ENCODE measurements around the gene PPM1H.
"Not testable (repeated sequence)": the region's sequence is repeated elsewhere in the genome, so short reads cannot be mapped to it uniquely, and the experiment has no call there.

The PPM1H gene

DNA sequence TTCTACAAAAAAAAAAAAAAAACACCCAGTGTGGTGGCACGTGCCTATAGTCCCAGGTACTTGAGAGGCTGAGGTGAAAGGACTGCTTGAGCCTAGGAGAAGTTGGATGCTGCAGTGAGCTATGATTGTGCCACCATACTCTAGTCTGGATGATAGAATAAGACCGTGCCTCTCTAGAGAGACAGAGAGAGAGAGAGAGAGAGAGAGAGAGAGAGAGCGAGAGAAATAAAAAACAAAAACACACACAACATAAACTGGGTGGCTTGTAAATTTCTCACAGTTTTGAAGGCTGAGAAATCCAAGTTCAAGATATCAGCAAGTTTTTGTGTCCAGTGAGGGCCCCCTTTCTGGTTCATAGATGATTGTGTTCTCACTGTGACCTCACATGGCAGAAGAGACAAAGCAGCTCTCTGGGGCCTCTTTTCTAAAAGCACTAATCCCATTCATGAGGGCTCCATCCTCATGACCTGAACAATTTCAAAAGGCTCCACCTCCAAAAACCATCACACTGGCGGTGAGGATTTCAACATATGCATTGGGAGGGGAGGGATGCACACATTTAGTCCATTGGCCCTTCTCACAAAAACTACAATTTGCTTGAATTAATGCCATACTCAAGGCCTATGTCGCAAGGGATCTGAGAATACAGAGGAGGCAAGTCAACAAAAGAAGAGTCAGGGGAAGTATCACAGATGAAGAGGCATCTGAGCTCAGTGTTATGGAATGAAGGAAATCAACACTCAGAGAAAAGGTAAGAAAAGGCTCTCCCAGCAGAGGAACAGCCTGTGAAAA, 94.9 kb downstream of the PPM1H start:
- no peak for DNase-seq (ENCODE audit: low read depth in 2 of 2)

DNA sequence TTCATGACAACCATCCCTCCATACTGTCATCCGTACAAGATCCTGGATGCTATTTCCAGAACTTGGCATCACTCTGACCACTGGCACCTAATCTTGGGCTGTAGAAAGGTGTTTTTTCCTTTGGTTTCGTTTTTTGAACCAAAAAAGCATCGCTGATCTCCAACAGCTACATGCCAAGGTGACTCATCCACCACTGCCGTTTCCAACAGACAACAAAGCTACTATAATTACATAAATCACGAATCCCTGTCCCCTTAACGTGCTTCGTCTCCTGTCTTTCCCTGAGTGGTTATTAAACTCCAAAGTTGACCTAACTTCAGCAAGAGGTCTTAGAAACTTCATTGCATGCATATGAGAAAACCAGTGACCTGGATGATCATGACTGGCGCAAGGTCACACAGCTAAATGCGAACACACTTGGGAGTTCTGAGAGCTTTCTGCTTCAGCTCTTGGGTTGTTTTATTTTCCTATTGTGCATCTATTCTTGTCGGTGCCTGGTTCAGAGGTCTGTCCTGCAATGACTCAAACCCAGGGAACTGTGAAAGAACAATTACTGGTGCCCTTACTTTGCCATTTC, 99.9 kb downstream of the PPM1H start:
- no peak for DNase-seq (ENCODE audit: low read depth in 2 of 2)

DNA sequence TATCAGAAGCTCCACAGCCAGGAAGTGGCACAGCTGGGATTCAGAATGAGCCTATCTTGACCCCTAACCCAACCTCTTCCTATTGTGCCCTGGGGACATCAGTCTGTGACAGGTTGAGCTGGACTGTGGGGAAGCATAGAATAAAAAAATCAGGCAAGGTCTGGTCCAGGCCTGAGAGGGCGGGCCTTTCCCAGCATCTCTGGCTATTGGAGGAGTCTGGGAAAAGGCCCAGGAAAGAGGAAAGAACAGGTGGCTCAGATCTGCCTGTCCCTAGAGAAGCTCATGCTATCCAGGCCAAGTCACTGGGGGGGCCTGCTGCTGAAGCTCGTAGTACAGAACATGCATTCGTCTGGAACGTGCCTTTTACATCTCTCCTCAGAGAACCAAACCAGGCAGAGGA, 100.5 kb downstream of the PPM1H start:
- no peak for DNase-seq (ENCODE audit: low read depth in 2 of 2)

DNA sequence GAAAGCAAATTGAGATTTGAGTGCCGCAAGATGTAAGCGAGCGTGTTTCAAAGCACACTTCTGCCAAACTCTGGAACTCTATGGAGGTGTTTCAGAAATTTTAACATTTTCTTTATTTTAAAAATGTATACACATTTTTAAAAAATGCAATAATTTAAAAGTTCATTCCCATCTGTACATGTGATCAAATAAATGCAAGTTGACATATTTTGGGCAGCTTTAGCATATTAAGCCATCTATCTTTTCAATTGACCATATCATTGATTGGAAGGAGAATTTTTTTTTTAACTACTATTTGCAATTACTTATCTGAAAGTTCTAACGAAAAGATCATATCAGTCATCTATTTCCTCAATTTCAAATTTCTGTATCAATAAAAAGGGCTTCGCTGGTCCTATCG, 101.3 kb downstream of the PPM1H start:
- no peak for DNase-seq (ENCODE audit: low read depth in 2 of 2)

DNA sequence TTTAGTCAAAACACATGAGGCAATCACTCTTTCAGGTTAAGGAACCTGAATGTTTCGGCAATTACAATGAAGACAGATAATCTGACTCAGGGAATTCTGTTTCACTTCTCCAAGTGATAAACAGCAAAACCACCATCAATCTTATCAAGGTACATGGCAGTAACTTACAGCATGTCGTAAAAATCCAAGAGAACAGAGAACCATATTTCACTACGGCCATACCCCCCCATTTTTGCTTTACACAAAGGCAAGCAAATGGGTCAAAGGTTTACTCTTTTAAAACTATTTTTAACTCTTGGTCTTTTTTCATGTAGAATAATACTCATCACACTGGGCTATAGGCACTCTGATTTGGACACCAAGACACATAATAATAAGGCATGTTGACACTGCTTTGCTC, 102.4 kb downstream of the PPM1H start:
- DNase-seq (ENCODE audit: low read depth in 2 of 2), result no peak

DNA sequence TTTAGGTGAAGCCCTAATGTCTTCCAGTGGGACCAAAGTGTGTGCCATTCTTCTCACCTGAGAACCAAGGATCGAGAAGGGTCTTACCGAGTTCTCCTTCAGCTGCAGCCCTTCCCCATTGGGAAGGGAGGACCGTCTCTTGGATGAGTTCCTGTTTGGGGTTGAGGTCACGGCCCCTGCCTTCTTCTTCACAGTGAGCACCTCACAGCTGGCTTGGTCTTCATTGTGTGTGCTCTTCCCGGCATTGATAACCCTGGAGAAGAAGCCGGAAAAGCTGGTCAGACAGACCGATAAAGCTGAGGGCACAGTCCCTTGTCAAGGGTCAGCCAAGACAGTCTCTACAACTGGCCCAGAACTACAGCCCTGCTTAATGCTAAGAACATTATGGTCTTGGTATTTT, 102.9 kb downstream of the PPM1H start:
- DNase-seq (ENCODE audit: low read depth in 2 of 2), result no peak

DNA sequence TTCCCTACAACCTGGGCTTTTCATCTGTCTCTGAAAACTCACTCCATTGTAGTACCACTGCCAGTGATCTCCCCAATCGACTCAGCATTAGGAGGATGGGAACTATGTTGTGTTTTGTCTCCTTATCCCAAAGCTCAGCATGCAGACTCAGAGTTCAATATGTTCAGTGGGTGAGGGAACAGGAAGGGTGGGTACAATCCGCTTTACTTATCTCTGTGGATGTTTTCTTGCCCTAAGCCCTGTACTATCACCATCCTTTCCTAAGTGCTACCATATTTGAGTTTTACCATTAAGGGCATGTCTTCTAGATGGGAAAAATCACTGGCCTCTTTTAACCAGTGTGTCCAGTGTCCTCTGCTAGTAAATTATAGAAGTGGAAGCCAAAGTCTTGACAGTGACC, 107.1 kb downstream of the PPM1H start:
- no peak for DNase-seq (ENCODE audit: low read depth in 2 of 2)

DNA sequence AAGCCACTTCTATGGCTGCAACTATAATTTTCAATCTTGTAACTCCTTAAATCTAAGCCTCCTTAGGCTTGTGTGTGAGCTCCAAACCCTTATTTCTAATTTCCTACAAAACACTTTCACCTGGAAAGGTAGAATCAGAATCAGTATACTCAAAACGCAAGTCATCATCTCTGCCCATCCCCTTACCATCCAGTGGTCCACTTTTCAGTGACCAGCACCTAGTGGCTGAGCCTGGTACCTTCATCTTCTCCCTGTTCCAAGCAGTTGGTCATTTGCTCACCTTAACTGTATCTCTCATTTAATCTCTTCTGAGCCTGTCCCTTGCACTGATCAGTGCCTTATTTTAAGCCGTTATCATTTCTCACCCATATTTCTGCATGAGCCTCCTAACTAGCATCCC, 107.9 kb downstream of the PPM1H start:
- DNase-seq (ENCODE audit: low read depth in 2 of 2), result no peak

DNA sequence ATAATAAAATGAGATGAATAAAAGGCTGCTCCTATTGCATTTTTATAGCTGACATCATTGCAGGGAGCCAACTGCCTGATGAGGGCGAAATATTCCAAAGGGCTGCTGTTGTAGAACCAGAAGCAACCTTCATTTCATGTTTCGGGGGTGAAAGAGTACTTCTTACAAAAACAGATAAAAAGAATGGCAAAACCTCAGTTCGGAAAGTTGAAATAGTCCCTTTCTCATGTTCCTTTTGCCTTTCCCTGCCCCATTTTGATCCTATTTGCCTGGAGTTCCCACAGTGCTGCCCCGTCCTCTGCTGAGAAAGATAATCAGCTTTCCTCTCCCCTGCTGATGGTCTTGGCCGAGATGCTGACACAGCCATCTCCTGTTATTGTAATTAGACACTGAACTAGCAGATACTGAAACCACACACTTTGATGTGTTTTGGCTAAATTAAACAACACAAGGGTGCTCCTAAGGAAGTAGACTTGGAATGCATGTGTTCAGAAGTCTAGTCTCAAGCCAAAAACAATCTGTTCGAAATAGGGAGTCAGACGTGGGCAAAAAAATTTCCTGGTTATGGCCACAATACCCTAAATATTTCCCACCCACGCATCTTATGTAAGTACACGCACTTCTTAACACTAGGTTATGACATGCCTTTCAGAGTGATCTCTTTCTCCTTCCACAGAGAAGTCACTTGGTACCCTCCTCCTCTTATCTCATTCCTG, 117.2 kb downstream of the PPM1H start:
- DNase-seq (ENCODE audit: low read depth in 2 of 2), result no peak

DNA sequence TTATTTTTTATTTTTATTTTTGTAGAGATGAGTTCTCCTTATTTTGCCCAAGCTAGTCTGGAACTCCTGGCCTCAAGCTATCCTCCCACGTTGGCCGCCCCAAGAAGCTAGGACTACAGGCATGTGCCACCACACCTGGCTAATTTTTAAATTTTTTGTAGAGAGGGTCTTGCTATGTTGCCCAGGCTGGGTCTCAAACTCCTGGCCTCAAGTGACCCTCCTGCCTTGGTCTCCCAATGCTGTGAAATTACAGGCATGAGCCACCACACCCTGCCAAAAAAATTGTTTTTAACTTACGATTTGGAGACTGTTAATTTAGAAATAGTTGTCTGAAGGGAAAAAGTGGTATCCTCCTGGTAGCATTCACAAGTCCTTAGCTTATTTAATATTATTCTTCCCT, 120.7 kb downstream of the PPM1H start:
- no peak for DNase-seq (ENCODE audit: low read depth in 2 of 2)

DNA sequence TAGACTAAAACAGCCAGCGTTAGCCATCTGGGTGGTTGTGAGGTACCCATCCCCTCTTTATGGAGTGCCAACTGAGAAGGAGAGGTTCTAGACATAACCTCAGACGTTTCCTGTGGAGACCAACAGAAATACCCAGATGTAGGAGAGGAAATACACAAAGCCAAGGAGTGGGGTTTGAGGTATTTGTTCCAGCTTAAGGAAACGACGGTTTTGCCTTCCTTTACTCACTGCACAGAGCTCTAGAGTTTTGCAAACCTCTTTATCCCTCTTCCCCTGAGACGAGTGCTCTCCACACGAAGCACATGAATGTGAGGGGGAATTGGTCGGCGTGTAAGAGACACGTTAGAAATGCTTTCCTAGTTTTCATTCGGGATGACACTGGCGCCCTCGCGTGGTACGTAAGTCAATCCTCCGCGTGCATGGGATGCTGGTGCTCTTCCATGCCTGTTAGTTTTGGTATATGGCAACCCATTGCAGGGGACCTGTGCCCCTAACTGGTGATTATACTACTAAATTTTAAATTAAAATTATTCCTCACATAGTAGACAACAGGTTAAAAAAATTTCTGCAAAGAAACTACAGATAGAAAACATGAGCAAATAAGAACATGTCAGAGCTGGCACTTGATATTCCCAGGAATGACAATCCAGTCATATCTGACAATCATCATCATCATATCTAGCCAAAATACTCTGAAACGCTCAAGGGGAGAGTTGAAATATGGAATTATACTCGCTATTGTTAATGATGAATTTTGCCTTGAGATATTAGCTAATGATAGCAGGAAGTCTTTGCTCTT, 121.7 kb downstream of the PPM1H start:
- DNase-seq (ENCODE audit: low read depth in 2 of 2), result peak in 1 of 2 donors; percentile 5

DNA sequence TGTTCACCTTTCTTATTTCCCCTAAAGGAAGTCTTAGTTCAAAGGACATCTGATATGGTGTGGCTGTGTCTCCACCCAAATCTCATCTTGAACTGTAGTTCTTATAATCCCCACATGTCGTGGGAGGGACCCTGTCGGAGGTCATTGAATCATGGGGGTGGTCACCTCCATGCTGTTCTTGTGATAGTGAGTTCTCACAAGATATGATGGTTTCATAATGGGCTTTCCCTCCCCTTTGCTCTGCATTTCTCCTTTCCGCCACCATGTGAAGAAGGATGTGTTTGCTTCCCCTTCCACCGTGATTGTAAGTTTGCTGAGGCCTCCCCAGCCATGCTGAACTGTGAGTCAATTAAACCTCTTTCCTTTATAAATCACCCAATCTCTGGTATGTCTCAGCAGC, 123.5 kb downstream of the PPM1H start:
- DNase-seq (ENCODE audit: low read depth in 2 of 2), result not testable (repeated sequence)

DNA sequence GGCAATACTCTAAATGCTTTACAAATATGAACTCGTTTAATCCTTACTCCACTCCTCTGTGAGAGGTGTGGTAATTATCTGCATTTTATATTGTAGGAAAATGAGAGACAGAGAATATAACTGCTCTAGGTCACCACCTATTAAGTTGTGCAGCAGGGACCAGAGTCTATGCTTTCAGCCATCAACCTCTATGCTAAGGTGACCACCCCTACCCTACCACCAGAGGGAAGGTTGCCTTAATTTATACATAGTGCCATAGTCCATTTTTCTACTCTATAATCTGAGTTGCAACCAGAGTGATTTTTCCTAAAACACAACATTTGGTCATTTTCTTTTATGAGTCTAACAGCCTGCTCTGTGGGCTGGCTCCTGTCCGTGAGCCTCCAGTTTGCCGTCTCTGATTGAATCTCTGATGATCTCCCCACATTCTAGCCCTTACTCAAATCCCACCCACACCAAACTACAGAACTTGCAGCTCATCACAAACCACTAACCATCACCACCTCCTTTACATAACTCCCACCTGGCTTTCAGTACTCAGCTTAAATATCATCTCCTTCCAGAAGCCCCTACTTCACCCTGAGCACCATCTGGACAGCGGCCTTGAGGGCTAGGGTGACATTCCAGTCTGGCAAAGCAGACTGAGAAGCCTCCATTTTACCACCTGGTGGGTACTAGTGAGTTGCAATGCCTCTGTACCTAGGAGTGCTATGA, 126.6 kb downstream of the PPM1H start:
- DNase-seq (ENCODE audit: low read depth in 2 of 2), result no peak

DNA sequence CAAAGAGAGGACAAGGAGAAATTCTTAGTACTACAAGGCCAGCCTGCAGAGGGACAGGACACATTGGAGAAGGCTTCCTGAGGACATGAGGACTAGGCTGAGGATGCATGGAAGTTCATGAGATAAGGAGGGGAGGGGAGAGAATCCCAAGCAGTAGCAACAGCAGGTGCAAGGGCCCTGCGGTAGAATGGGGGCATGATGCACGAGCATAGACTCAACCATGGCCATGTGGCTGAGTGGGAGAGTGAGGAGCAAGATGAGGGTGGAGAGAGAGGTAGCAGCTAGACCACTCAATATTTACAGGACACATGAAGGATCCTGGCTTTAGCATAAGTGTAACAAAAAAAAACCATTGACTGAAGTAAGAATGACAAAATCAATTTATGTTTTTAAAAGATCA, 128.1 kb downstream of the PPM1H start:
- no peak for DNase-seq (ENCODE audit: low read depth in 2 of 2)

DNA sequence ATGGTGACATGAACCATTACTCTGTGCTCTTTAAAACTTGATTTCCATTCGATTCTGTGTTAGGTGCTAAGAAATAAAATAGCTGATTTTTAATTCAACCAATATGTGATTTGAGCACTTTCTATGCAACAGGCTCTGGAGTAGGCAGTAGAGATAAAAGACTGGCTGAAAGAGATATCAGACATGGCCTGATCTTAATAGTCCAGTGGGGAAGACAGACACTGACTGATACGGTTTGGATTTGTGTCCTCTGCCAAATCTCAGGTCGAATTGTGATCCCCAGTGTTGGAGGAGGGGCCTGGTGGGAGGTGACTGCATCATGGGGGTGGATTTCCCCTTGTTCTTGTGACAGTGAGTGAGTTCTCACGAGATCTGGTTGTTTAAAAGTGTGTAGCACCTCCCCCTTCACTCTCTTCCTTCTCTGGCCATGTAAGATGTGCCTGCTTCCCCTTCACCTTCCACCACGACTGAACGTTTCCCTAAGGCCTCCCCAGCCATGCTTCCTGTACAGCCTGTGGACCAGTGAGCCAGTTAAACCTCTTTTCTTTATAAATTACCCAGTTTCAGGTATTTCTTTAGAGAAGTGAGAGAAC, 128.6 kb downstream of the PPM1H start:
- DNase-seq (ENCODE audit: low read depth in 2 of 2), result no peak

DNA sequence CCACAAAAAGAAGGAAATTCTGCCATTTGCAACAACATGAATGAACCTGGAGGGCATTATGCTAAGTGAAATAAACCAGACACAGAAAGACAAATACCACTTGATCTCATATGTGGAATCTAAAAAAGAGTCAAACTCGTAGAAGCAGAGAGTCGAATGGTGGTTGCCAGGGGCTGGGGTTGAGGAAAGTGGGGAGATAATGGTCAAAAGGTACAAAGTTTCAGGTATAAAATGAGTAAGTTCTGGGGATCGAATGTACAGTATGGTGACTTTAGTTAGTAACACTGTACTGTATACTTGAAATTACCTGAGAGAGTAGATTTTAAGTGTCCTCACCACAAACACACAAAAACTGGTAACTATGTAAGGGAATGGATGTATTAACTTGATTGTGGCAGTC, 129.4 kb downstream of the PPM1H start:
- no peak for DNase-seq (ENCODE audit: low read depth in 2 of 2)

DNA sequence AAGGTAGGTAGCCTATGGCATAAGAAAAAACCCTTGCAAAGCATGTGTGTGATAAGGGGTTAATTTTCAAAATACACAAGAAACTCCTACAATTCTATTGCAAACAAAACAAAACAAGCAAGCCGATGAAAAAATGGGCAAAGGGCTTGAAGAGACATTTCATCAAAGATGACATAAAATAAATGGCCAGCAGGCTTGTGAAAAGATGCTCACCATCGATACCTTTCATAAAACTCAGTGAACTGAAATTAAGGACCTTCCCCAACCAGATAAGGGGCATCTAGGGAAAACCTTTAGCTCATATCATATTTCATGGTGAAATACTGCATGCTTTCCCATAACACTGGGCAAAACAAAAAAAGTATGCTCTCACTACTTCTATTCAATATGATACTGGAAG, 131.2 kb downstream of the PPM1H start:
- DNase-seq (ENCODE audit: low read depth in 2 of 2), result no peak

DNA sequence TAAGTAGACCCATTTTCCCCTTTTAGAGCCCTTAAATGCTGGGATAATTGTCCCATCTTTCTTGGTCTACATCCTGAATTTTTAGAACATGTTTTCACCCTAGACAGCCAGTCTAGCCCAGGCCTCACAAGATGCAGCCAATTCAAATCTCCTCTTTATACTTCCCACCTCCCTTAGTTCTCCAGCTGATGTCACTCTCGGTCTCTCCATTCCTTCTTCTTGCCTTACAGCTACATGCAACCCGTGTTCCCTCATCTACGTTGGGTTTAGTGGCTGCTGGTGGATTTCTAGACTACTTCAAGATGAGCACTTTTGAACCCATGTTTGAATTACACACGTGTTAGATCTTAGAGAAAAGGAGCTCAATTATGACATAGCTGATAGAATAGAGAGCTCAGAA, 132.0 kb downstream of the PPM1H start:
- no peak for DNase-seq (ENCODE audit: low read depth in 2 of 2)

DNA sequence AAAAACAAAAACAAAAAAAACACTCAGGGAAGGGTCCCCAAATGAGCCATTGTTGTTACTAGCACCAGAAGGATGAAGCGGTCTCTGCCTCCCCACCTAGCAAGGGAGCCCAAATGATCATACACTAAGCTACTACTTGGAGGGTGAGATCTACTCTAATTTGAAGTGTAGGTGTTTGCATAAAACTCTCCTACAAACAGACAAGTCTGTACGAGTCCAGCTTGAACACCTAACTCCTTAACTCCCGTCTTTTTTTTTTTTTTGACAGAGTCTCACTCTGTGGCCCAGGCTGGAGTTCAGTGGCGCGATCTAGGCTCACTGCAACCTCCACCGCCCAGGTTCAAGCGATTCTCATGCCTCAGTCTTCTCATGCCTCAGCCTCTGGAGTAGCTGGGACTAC, 132.6 kb downstream of the PPM1H start:
- DNase-seq (ENCODE audit: low read depth in 2 of 2), result no peak

DNA sequence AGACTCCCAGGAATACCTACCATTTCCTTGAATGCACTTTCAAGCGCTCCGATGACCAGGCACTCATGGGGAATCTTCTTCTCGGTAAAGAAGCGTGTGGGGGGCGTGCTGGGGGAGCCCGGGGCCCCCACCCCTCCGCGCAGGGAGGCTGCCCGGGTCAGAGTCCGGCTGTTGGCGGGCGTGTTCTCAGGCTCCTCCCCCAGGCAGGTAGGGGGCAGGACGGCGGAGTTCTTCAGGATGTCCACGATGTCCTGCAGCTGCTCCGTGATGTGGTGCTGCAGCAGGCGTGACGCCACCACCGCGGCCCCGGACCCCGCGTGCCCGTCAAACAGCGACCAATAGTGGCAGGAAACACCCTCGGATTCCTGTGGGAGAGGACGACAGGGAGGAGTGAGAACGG, 133.2 kb downstream of the PPM1H start:
- no peak for DNase-seq (ENCODE audit: low read depth in 2 of 2)

DNA sequence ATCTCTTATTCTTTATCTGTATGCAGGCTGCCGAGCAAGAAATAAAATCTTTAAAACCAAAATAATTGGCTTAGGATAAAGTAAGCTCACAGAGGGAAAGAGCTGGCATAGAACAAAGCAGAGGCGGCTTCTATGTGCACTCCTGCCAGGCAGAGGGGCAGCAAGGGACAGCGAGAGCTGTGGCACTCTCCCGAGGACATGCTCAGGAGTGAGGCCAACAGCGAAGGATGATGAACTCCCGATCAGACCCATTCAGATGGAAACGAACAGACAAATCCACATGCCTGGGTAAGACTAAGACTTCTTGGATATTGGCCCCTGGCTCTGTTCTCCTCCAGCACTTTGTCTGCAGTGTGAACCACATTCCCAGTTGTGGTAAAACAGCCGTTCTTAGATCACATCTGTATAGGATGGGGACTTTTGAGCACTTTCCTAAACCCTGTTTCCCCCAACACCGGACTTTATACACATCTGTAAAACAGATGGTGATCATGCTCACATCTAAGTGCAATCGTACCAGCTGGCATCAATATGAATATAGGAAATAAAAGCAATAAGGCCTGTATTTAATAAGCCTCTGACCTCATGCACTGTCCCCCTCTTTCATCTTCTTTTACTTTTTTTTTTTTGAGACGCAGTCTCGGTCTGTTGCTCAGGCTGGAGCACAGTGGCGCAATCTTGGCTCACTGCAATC, 134.1 kb downstream of the PPM1H start:
- DNase-seq (ENCODE audit: low read depth in 2 of 2), result no peak
